Stimulated activated CD4-positive, alpha-beta T cell treated with anti-CD3 and anti-CD28 coated beads, Interleukin-15, amount 100 ng/mL, for 48 hours (primary cell): ENCODE measurements around the gene TC2N.
"Not testable (repeated sequence)": the region's sequence is repeated elsewhere in the genome, so short reads cannot be mapped to it uniquely, and the experiment has no call there.

Source experiments
- DNase-seq, 2 donors: peaks; one replicate each; pipeline ENCODE4 v3.0.0-alpha.2; 2020; ENCODE audit warnings: low read depth in 2 of 2

TC2N gene

DNA sequence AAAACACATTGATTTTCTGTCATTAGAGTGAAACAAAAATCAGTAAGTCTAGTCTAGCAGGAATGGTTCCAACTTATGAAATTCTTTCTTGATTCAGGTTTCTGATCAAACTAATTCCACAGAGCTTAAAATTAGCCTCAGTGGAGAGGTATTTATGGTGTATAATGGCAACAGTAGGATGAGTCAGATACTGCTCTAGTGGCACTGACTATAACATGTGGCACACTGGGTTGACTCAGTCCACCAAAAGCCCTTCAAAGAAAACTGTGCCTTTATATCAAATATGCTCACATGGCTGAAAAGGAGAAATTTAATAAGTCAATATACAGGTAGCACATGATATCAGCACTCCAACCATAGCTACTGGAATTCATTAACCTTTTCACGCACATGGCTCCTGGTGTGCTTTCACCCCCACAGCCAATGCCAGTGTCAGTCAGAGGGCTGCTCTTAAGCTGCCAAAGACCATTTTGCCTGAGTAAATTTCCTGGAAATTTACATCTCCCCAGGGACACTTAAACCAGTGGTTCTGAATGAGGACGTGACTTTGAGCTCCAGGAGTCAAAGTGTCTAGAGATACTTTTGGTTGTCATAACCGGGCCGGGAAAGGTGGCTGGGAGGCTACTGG lies 113.7 kb downstream of the TC2N start:
- no peak for DNase-seq

DNA sequence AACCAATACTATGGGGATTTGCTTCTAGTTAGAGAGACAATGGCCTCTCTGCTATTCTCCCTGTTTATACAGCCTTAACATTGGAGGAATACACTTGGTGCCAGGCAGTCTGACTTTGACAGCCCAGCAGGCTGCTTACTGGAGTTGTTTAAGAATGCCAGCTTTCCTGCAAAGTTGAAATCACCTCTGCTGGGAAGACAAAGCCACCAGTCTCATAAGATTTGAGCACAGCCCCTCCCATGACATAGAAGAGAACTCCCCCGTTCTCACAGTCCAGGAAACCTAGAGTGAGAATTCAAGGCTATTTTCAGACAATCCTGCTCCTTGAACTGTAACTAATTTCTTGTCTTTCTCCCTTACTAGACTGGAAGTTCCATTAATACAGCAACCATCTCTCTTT lies 114.4 kb downstream of the TC2N start:
- no peak for DNase-seq

DNA sequence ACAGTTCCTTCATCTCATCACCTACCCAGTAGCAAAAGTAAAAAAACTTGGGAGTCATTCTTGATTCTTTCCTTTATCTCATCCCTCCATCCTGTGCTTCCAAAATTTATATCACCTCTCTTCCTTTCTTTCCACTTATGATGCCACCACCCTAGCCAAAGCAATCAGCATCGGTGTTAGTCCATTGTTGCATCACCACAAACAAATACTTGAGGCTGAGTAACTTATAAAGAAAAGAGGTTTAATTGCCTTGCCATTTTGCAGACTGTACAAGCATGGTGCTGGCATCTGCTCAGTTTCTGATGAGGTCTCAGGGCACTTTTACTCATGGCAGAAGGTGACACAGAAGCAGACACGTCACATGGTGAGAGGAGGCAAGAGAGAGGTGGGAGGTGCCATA lies 115.6 kb downstream of the TC2N start:
- DNase-seq: no peak

DNA sequence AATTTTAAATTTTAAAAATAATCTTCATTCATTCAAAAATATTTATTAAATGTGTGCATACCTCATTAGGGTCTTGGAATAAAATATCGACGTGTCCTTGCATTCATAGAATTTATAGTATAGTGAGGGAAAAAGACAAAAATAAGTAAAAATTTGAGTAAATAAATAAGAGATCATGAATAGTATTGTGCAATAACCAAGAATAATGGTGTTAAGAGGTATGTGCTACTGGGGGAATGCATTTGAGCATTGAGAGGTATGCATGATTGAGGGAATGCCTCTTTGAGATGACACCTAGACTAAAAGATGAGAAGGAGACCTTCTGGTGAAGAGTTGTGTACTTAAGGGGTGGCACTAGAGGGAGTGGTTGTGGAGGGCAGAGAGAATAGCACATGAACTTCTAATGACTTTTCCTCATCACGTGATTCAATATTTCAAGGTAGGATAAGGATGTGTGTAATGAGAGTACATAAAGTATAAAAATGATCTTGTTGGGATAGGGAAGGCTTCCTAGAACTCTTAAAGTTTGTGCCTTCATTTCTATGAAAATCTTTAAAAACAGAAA lies 116.6 kb downstream of the TC2N start:
- no peak for DNase-seq

DNA sequence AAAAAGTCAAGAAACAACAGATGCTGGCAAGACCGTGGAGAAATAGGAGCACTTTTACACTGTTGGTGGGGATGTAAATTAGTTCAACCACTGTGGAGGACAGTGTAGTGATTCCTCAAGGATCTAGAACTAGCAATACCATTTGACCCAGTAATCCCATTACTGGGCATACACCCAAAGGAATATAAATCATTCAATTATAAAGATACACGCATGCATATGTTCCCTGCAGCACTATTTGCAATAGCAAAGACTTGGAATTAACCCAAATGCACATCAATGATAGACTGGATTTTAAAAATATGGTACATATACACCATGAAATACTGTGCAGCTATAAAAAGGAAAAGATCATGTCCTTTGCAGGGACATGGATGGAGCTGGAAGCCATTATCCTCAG lies 117.5 kb downstream of the TC2N start:
- DNase-seq: no peak

DNA sequence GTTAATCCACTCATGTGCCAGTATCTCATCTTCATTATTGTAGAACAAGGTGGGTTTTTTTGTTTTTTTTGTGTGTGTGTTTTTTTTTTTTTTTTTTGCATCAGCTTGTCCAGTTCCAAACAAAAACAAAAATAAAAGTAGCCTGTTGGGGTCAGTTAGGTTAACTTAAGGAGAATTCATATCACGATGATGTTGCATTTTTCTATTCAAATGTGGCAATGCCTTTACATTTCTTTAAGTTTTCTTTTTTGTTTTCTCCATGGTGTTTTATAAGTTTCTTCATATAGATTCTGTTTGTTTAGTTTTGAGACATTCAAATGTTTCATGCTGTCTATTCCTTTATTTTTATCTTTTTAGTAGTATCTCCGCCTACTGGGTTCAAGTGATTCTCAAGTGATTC lies 119.3 kb downstream of the TC2N start:
- no peak for DNase-seq

DNA sequence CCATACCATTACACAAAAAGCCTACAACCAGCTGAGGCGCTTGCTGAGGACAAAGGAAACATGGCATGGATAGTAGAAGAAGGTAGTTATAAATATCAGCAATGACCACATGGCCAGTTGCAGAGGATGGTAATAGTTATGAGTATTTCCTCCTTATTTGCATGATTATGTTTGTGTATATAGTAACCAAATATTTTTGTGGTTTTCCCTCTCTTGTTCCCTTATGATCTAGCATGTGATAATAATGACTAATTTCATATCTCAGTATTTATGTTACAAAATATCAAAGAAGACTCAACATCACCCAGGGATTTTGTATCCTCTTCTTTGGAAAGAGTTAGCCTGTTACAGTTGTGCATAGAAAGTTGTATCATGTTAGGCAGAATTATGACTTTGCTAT lies 122.0 kb downstream of the TC2N start:
- no peak for DNase-seq

DNA sequence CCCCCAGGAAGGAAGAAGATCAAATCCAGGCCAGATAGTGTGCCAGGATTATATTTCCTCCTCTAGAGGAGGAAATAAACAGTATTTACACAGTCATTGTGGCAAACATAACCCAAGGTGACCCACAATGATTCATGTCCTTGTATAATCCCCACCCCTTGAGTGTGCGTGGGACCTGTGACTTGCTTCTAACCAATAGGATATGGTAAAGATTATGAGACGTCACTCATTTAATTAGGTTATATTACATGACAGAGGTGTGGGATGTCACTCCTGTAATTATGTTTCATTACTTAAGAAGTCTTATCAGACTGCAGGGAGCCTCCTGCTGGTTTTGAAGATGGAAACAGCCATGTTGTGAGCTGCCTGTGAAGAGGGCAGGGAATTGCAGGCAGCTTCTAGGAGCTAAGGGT lies 123.3 kb downstream of the TC2N start:
- no peak for DNase-seq

DNA sequence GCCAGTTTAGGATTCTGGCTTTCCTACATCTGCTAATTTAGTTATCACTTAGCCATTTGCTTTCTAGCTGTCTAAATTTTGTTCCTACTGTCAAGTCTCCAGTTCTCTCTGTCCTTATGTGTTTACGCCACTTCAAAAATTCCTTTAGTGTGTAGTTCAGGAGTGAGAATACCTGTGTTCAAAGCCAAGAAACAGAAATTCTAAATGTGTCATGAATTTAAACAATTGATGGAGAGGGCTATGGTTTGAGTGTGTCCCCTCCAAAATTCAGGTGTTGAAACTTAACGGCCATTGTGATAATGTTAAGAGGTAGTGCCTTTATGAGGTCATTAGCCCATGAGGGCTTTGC lies 124.1 kb downstream of the TC2N start:
- no peak for DNase-seq

DNA sequence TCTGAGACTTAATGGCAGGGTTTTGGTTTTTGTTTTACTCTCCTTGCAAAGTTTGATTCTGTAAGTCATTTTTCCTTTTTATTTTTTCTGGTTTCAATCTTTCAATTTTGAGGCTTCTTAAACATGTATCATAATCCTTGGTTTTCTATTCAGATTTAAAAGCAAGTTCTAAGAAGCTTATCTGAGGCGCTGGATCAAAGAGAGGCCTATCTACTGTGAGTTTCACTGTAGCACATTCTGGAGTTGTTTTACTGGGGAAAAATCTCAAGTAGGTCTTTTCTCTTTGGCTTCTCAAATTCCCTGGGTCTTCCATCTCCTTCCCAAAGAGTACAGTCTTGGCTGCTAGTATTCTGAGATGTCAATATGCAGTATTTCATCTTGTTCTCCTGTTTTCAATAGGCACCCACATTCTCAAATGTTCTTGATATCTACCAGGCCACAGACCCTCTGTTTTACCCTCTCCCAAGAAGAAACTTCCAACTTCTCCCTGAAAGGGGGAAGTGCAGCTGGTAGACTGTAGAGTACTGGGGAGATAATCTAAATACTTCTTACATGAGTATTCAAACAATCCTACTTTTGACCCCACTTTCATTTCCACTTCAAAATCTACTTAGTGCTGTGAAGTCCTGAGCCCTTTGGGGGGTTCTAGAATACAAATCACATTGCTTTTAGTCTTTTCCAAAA lies 124.6 kb downstream of the TC2N start:
- DNase-seq: no peak

DNA sequence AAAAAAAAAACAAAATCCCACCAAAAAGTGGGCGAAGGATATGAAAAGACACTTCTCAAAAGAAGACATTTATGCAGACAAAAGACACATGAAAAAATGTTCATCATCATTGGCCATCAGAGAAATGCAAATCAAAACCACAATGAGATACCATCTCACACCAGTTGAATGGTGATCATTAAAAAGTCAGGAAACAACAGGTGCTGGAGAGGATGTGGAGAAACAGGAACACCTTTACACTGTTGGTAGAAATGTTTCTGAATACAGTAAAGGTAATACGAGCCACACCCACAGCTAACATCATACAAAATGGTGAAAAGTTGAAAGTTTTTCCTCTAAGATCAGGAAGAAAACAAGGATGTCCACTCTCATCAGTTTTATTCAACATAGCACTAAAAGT lies 127.5 kb downstream of the TC2N start:
- DNase-seq: not testable (repeated sequence)

DNA sequence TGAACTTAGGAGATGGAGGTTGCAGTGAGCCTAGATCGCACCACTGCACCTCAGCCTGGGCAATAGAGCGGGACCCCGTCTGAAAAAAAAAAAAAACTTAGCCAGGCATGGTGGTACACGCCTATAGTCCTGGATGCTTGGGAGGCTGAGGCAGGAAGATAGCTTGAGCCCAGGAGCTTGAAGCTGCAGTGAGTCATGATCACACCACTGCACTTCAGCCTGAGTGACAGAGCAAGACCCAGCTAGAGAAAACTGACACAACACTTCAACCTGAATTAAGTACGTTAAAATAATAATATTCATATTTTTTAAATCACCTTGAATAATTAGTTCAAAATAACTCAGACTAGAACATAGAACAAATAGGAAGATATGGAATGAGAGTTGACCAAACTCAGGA lies 129.7 kb downstream of the TC2N start:
- DNase-seq: no peak

DNA sequence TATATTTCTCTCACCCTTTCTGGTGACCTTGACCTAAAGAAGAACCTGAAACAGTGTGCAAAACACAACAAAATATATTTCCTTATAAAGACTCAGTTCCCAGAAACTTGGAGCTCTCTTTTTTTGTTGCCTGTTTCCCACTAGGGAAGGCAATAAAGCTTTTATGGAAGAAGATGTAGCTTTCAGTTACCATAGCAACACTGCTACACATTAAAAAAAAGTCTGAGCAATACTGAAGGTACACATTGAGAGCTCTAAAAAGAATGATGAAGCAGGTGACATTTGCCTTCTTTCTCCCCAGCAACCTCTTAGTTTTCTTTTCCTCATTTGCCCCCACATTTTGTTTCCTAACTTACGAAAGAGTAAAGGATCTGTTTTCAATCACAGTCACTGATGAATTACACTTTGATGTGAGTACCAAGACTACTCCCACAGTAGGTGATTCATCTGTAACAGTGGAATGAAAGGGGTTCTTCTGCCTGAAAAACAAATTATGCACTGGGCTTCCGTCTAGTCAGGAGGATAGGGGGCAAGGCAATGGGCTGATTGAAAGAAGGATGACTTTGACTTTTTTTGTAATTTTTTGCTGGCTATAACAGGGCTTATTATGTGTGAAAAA lies 134.4 kb downstream of the TC2N start:
- DNase-seq: no peak

DNA sequence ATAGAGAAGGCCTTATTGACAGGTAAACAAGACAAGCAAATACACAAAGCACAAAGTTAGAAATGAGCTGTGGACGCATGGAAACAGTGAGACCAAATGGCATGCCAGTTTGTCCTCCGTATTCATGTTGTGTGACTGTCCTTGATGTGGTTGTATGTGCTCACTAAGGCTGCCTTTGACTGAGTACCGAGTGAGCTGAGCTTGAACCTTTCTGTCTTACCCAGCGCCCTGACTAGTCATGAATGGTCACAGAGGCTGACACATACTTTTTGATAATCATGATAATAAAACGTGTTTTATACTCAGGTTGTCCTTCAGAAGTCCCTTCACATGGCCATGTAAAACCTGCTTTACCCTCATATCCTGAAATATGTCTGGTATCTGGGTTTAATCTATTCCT lies 134.9 kb downstream of the TC2N start:
- no peak for DNase-seq

DNA sequence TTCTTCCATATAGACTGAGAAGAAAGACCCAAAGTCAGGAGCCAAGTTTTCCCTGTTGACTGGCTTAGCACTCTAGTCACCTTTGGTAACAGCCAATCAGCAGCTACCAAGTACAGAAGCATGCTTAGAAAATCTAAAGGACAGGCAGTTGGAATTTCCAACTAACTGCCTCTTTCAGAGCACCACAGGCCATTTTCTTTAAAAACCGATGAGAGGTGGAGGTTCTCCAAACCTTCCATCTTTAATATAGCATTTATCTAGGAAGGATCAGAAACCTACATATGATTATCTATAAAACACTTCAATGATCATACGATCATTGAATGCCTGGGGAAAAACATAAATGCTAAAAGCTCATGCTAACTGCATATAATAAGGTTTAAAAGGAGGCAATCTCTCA lies 135.3 kb downstream of the TC2N start, which contains the start of gene CATSPERB:
Gene CATSPERB, minus strand, starts transcription at position 101 of the 400 bp plus-strand sequence. CDS start 2,607 bp downstream, outside the sequence.
- DNase-seq: no peak

DNA sequence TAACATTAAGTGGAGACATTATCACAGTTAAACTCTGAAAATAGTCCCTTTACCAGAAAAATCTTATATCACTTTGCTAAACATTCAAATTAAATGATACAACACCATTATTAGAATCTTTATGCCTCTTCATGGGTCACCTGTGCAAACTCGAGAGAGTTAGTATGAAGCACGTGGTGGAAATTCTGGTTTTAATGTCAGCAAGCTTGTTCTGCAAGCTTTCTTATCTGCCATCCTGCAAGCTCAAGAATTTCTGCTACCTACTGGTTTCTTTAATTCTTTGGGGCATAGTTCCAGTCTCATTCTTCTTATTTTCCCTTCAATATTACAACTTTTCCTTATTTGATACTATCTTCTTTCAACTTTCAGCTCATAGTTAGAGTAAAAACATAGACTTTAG lies 136.3 kb downstream of the TC2N start:
- no peak for DNase-seq

DNA sequence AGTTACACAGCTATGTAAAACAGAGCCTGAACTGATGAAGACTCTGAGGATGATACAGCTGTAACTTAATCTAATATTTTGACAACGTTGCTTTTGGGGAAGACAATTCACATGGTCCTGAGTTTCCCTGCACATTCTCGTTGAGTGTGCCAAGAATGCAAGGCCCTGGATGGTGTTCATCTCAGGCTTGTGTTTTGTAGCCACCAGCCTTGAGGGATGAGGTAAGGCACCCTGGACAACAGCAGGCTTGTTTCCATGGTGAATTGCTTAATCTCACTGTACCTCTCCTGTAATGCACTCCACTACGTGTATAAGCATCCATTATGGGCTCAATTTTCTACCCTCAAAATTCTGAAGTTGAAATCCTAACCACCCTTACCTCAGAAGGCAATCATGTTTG lies 137.6 kb downstream of the TC2N start:
- DNase-seq: no peak
